ENCODE results near the gene EIF1. TPM values are rescaled to one million over a fixed set of nuclear protein-coding genes. Genes with fewer than 3 reads are reported as not detected.

EIF1 gene
- total RNA-seq, 1 experiment from 2014 or later, result 651 TPM

- H2AFZ ChIP-seq (ENCODE audit: low read length), result no peak overlapping the region
- no peaks in the 10 kb centered on the region for H3K9me3 ChIP-seq (ENCODE audit: control insufficient read depth, low read depth, low read length)
- H3K23ac ChIP-seq (ENCODE audit: insufficient read length, low read depth, low read length), result no peak overlapping the region
- no peak for DNase-seq
- no peak overlapping the region for H4K91ac ChIP-seq (ENCODE audit: insufficient read length, low read depth, low read length)
- H3K4ac ChIP-seq (ENCODE audit: low read depth, low read length), result no peak overlapping the region
- H2BK20ac ChIP-seq (ENCODE audit: low read depth, low read length, poor library complexity, severe bottlenecking), result no peak overlapping the region
- H3K14ac ChIP-seq (ENCODE audit: insufficient read depth, low read length), result no peak overlapping the region
- Mint-ChIP-seq H3K4me3 (no peak overlapping the region), H3K36me3 (ENCODE audit: insufficient read depth in 1 of 3, low read depth in 3 of 3) (no peaks in the 10 kb centered on the region; a peak in 1 of 7 replicates), H3K9me3 (no peaks in the 10 kb centered on the region), H3K27ac (no peak overlapping the region), H3K4me1 (peaks cover 8 to 24% of the 10 kb centered on the region in 2 experiments), H3K27me3 (ENCODE audit: low read depth) (peaks cover 60% of the 10 kb centered on the region)
- peaks cover 23% of the 10 kb centered on the region; the same call in 1 of the 2 replicates for H3K27me3 ChIP-seq (ENCODE audit: insufficient read depth, low read length)
- no peak overlapping the region for H3K27ac ChIP-seq (ENCODE audit: insufficient read length, low read depth, low read length)
- H2BK5ac ChIP-seq (ENCODE audit: insufficient read length, low read length), result no peak overlapping the region
- H3K18ac ChIP-seq (ENCODE audit: insufficient read length, low read depth, low read length), result no peak overlapping the region
- H4K5ac ChIP-seq (ENCODE audit: insufficient read length, low read depth, low read length), result no peak overlapping the region
- H3K9ac ChIP-seq (ENCODE audit: extremely low read depth, insufficient read length, low read length), result no peak overlapping the region
- no peak overlapping the region for H2AK5ac ChIP-seq (ENCODE audit: insufficient read length, low read length)
- no peak overlapping the region for H2BK120ac ChIP-seq (ENCODE audit: low read depth, low read length, poor library complexity, severe bottlenecking)
- H3K4me2 ChIP-seq (ENCODE audit: insufficient read depth, insufficient read length, low read length), result no peak overlapping the region
- H4K20me1 ChIP-seq (ENCODE audit: control insufficient read depth, insufficient read depth, insufficient read length), result no peaks in the 10 kb centered on the region
- H3T11ph ChIP-seq (ENCODE audit: low read length), result no peak overlapping the region
- no peak overlapping the region for H2BK12ac ChIP-seq (ENCODE audit: insufficient read length, low read depth, low read length)
- no CpG with 5 or more reads among the region's 4 CpGs for WGBS (ENCODE audit: extremely low coverage, insufficient read length, low lambda C conversion rate)
- H3K56ac ChIP-seq (ENCODE audit: insufficient read length, low read depth, low read length), result no peak overlapping the region
- H2BK15ac ChIP-seq (ENCODE audit: low read depth, low read length), result no peak overlapping the region
- TF ChIP-seq, protein P1, sequence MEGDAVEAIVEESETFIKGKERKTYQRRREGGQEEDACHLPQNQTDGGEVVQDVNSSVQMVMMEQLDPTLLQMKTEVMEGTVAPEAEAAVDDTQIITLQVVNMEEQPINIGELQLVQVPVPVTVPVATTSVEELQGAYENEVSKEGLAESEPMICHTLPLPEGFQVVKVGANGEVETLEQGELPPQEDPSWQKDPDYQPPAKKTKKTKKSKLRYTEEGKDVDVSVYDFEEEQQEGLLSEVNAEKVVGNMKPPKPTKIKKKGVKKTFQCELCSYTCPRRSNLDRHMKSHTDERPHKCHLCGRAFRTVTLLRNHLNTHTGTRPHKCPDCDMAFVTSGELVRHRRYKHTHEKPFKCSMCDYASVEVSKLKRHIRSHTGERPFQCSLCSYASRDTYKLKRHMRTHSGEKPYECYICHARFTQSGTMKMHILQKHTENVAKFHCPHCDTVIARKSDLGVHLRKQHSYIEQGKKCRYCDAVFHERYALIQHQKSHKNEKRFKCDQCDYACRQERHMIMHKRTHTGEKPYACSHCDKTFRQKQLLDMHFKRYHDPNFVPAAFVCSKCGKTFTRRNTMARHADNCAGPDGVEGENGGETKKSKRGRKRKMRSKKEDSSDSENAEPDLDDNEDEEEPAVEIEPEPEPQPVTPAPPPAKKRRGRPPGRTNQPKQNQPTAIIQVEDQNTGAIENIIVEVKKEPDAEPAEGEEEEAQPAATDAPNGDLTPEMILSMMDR (conservative IDR thresholded peaks at IDR 0.05), result no peak
- no peaks in the 10 kb centered on the region for H3K79me2 ChIP-seq (ENCODE audit: insufficient read depth, low read length)
- H3K23me2 ChIP-seq (ENCODE audit: insufficient read length, low read depth, low read length, poor library complexity, severe bottlenecking), result peaks cover 8% of the 10 kb centered on the region
- no peaks in the 10 kb centered on the region for H3K4me1 ChIP-seq (ENCODE audit: insufficient read depth, low read length)
- no peak overlapping the region for H4K8ac ChIP-seq (replicated peaks; ENCODE audit: insufficient read length, low read depth, low read length)
- H3K79me1 ChIP-seq (ENCODE audit: insufficient read depth, low read depth, low read length, poor library complexity, severe bottlenecking), result no peaks in the 10 kb centered on the region
Observed at GRCh38 chr17:41730479-41730878, 41.8 kb downstream of the EIF1 start.
